NCI-H460 (cell line): ENCODE measurements around the gene GUCY1A1. TPM values are rescaled to one million over a fixed set of nuclear protein-coding genes. Genes with fewer than 3 reads are reported as not detected.

ENCODE experiments used
- DNase-seq: peaks from one replicate; pipeline ENCODE4 v3.0.0-alpha.2; 2016; ENCODE audit warnings: low read depth; ENCODE audit errors: extremely low read depth
- total RNA-seq: library from RNA; depleted of rRNA; stranded (reverse); fragments of >200 nt; shearing (Covaris generic); gene quantifications from 2 replicates; pipeline ENCODE4 v1.2.3, GENCODE V29; 2014

The GUCY1A1 gene
- total RNA-seq, 1 experiment from 2014 or later, result 0.92 TPM

DNA sequence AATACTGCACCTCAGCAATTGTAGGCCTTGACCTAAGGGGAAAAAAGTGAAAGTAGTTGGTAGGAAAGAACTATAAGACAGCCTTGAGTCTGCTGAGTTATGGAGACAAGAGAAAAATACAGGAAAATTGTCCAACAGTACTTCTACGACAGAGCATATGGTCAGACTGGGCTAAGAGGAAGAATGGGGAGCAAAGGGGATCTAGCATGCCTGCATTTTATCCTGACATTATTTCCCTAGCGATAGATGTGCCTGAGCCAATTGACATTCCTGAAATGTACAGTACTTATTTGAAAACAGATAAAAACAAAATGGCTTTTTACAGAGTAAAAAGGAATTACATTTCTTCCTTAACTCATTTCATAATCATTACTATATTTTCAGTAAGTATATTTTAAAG lies 22.2 kb downstream of the GUCY1A1 start:
- no peak for DNase-seq

- DNase-seq, result no peak
Observed at GRCh38 chr4:155690044-155690837, 23.6 kb downstream of the GUCY1A1 start.

- no peak for DNase-seq
Observed at GRCh38 chr4:155692361-155692760, 25.7 kb downstream of the GUCY1A1 start.

DNA sequence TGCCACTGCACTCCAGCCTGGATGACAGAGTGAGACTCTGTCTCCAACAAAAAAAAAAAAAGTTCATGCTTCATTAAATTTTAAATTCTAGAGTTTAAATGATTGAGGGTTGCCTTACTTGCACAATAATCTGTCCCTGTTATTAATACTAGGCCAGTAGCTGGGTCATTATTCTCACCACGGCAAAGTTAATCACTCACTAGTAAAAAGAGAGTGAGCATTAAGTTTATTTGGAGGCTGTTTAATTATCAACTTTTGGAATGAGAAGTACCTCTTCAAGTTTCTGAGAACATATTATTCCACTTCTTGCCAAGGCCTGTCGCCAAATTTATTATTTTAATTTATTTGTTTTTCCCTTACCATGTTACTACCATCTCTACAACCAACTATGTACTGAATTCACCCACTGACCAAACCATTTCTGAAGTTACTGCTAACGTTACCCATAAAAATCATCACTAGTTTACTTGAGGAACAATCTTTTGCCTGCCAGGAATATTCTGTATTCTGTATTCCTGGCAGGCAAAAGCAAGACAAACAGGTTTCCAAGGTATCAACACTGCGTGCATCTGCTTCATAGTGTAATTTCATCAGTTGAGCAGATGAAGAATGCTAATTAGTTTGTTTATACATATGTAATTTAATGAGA lies 26.5 kb downstream of the GUCY1A1 start:
- no peak for DNase-seq

DNA sequence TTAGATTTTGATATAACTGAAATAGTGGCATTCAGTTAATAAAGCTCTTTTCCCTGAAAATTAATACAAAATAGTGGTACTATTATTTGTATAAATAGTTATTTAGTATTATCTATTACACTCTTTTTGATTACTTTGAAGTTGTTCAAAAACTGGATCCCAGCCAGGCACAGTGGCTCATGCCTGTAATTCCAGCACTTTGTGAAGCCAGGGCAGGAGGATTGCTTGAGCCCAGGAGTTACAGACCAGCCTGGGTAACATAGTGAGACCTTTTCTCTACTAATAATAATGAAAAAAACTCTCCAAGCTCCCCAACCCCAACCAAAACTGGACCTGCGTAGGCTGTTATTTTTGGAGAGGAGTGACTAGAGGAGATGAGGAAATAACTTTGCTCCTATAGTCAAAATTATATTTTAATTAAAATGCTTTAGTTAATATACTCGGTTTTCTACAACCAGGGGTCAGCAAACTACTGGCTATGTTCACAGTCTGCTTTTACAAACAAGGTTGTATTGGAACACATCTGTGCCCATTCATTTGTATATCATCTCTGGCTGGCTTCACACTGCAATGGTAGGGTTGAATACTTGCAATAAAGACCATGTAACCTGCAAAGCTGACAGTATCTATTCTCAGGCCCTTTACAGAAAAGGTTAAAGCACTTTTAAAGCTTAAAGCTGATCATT lies 27.6 kb downstream of the GUCY1A1 start:
- DNase-seq, result no peak

DNA sequence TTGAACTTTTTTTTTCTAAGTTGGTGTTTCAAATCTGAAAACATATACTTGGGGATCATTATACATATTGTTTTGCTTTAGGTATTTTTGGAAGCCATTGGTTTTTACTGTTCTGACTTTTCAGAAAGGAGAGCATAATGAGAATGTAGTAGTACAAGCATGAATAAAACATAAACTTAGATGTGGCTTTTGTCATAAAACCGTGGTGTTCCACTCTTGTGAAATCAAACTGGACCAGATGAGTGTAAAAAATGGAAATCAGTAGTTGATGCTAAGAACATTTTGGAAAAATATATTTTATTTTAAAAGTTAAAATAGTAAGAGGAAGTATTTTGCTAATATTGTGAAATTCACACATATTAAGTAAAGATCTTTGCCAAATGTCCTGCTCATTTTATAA lies 29.6 kb downstream of the GUCY1A1 start:
- no peak for DNase-seq

- DNase-seq, result no peak
Observed at GRCh38 chr4:155696726-155697125, 30.1 kb downstream of the GUCY1A1 start.

DNA sequence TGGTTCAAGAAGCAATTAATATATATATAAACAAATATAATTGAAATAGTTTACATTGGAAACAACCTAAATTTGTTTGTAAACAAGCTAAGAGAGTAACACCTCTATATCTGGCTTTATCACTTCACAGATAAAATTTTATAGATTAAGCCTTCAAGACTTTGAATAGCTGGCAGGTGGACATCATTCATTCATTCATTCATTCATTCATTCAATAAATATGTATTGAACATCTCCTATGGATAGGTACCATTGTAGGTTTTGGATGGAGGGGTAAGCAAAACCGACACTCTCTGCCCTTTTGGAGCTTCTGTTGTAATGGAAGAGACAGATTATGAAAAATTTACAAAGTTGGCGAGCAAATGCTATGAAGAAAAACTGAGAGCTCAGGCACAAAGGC lies 35.2 kb downstream of the GUCY1A1 start:
- no peak for DNase-seq

GRCh38 chr4:155703486-155704247 lies 37.0 kb downstream of the GUCY1A1 start:
- DNase-seq, result no peak

- DNase-seq, result no peak
Observed at GRCh38 chr4:155704841-155705404, 38.3 kb downstream of the GUCY1A1 start.

DNA sequence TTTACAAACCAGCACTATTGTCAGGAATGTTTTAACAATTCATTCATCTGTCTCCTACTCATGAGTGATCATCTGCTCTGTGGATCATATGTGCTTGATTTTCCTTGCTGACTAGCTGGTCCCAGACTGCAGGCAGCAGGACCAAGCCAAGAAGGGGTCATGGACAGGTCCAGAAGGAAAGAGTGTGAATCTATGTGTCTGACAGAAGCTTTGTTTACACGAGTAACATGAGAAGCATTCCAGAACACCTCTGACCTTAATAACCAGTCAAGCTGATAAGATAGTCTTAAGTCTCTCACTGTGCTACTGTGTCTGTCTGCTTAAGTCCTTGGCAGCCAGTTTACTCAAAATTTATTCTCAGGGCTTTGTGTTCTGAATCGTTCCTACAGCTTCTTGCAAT lies 39.0 kb downstream of the GUCY1A1 start:
- no peak for DNase-seq

GRCh38 chr4:155706147-155706546 lies 39.5 kb downstream of the GUCY1A1 start:
- no peak for DNase-seq

DNA sequence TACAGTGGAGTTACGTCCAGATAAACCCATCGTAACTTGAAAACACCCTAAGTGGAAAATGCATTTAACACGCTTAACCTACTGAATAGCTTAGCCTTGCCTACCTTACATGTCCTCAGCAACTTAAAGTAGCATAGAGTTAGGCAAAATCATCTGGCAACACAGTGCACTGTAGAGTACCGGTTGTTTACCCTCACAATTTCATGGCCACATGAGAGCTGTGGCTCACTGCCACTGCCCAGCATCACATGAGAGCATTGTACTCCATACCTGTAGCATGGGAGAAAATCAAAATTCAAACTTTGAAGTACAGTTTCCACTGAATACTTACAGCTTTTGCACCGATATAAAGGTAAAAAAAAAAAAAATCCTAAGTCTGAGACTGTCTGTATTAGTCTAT lies 40.6 kb downstream of the GUCY1A1 start:
- no peak for DNase-seq

DNA sequence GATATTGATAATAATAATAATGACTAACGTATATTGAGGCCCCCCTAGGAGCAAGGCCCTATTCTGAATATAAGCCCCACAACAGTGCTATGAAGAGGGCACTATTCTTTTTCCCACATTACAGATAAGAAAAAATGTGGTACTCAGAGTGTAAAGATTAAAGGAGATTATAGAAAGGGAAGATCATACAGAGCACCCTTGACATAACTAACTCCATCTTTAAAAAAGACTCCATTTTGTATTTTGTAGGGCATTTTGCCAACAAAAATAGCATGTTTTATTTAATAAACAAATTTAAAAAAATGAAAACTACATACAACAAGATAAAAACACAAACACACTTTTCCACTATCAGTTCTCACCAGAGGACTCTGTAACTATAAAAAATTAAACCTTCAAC lies 42.1 kb downstream of the GUCY1A1 start:
- no peak for DNase-seq

DNA sequence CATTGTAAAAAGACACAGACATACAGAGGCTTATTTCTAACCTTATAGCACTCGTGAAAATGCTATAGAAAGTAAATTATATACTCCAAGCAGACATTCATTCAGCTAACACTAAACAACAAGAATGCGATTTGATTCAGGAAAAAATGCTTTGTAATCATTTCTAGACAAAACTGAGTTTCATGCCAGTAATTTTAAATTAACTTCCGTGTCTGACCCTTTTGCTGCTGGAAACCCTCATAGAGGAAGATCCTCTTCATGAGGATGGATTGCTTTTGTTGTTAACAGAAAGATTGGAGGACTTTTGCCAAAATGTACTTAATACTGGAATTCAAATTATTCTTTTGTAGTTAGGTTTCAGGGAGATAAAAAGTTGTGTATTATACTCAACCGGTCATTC lies 43.3 kb downstream of the GUCY1A1 start:
- no peak for DNase-seq

DNA sequence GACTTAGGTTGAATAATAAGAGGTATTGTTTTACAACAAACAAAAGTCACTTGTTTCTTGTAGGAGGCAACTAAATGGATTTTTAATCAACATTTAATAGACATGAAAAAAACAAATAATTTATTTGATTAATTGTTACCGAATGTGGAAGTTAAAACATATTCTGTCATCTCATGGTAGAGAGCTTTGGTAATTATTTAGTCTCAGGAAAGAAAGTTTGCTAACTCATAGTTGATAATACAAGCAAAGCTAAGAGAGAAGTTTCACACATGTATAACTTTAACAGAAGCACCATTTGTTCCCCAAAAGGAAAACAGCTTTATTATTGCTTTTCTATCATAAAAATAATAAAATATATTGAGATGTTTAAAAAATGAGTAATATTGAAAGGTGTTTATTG lies 44.9 kb downstream of the GUCY1A1 start:
- no peak for DNase-seq

DNA sequence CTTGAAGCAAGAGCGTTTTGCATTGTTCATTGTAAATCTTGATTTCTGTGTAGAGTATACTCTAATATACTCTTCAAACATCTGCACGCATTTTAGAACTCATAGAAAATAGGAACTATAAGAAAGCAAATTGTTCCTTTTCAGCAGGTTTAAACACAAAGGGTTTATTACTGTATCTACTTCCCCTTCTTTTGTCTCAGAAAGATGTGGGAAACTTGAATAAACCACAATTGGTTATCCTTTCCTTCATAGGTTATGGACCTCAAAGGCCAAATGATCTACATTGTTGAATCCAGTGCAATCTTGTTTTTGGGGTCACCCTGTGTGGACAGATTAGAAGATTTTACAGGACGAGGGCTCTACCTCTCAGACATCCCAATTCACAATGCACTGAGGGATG lies 46.2 kb downstream of the GUCY1A1 start:
- DNase-seq, result no peak

DNA sequence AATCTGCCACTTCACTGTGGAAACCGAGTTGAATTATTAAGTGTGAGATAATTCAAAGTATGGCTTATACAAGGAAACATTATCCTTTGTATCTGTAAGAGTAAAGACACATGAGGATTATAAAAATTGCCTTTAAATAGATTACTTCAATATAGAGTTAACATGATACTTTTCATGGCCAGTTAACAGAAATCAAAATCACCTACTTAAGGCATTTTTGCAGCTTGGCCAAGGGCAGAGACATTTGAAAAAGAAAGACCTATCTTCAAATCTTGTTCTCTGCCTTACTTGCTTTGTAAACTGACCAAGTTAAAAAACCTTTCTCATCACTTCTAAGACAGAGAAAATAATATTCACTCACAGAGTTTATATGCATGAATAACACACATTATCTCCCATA lies 47.3 kb downstream of the GUCY1A1 start:
- no peak for DNase-seq

- no peak for DNase-seq
Observed at GRCh38 chr4:155722336-155722735, 55.7 kb downstream of the GUCY1A1 start.

GRCh38 chr4:155722816-155723499 lies 56.3 kb downstream of the GUCY1A1 start:
- no peak for DNase-seq
